GM19328 (cell line): ENCODE measurements around the gene ZNF619.

Source experiments
- ATAC-seq: cut with Tn5 transposase; IDR thresholded peaks from one replicate; pipeline ENCODE4 v1.9.1; 2021; ENCODE audit warnings: mild to moderate bottlenecking, moderate library complexity; ENCODE audit not compliant: unreplicated experiment

Gene ZNF619

DNA sequence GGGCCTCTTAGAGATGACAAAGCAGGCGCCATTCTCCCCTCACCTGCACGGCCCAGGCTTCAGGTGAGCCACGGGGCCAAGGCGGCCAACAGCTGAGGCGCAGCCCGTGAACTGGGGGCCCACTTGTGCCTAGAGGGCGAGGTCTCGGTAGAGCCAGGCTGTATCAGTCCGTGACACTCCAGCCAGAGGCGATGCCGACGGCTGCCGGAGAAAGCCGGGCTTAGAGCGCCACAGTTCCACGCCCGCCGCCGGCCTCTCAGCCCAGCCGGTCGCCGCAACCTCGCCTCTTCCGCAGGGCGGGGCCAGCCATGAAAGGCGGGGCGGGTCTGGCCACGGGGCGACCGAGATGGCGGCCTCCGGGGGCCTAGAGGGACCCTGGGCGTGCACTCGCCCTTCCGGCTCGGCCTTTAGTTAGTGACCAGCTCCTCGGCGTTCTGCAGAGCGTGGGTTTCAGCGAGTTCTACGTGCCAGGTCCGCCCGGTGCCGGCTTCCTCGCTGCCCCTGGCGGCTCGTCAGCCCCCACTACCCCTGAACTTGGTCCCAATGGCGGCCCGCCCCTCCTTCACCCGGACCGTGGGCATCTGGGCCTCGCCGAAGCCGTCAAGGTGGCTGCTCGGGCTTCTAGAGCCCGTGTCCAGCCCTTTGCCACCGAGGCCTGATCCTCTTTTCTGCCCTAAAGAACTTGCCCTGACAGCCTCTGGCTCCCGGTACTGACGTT is 47.8 kb downstream of the ZNF619 start, which contains the start of gene ZNF621:
Gene ZNF621 (plus strand): TSS at position 393 of the 718 bp plus-strand sequence. CDS start 881 bp downstream, outside the sequence.
- ATAC-seq: peak; percentile 99

DNA sequence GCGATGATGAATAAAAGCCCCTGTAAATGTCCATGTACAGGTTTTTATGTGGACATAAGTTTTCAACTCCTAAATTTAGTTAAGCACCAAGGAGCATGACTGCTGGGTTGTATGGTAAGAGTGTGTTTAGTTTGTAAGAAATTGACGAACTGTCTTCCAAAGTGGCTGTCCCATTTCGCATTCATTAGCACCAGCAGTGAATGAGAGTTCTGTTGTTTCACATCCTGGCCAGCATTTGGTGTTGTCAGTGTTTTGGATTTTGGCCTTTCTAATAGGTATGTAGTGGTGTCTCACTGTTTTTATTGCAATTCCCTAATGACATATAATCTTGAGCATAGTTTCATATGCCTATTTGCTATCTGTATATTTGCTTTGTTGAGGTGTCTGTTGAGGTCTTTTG is 51.5 kb downstream of the ZNF619 start:
- no peak for ATAC-seq

DNA sequence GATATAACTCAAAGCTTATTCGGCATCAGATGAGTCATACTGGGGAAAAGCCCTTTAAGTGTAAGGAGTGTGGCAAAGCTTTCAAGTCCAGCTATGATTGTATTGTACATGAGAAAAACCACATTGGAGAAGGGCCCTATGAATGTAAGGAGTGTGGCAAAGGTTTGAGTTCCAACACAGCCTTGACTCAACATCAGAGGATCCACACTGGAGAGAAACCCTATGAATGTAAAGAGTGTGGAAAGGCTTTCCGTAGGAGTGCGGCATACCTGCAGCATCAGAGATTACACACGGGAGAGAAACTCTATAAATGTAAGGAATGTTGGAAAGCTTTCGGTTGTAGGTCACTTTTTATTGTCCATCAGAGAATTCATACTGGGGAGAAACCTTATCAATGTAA is 55.3 kb downstream of the ZNF619 start:
- no peak for ATAC-seq

DNA sequence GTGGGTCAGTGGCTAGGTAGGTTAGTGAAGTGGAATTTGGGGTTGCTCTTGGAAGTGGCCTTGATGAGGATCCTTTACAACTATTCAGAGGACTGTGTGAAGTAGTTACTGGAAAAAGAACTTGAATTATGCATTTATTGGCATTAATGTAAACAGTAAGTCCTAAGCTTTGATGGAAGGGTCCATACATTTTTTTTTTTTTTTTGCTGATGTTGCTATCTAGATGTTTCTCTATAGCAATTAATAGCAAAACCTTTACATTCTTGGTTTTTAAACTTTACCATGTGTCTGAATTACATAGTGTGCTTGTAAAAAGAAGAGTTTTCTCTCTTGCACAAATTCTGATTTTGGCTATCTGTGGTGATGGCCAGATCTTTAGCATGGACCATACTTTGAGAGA is 57.4 kb downstream of the ZNF619 start:
- ATAC-seq: no peak
